Measurements from ENCODE around the gene ALS2CL.
A peak's percentile ranks its signal among the peaks of the same experiment; 100 is the strongest.

The ALS2CL gene

GRCh38 chr3:46655271-46655670, 38.2 kb downstream of the ALS2CL start:
- Histone ChIP-seq H3K9ac (ENCODE audit: low read length) (no peak overlapping the region), H3K27ac (ENCODE audit: low read length) (no peak overlapping the region), H3K27me3 (ENCODE audit: control insufficient read depth, insufficient read depth, low read length) (no peaks in the 10 kb centered on the region), H3K9me3 (ENCODE audit: control insufficient read depth, low read depth, low read length) (no peaks in the 10 kb centered on the region), H3K36me3 (ENCODE audit: control insufficient read depth, low read depth, low read length) (no peaks in the 10 kb centered on the region), H3K4me1 (ENCODE audit: control insufficient read depth, low read depth, low read length) (peaks cover 25% of the 10 kb centered on the region), H3K4me3 (ENCODE audit: low read length) (no peak overlapping the region)

GRCh38 chr3:46651084-46651483, 42.4 kb downstream of the ALS2CL start:
- Histone ChIP-seq H3K36me3 (ENCODE audit: control insufficient read depth, low read depth, low read length) (no peaks in the 10 kb centered on the region), H3K4me1 (ENCODE audit: control insufficient read depth, low read depth, low read length) (no peaks in the 10 kb centered on the region), H3K27me3 (ENCODE audit: control insufficient read depth, insufficient read depth, low read length) (no peaks in the 10 kb centered on the region)

GRCh38 chr3:46649436-46649835, 44.0 kb downstream of the ALS2CL start:
- H3K36me3 ChIP-seq (ENCODE audit: control insufficient read depth, low read depth, low read length) = no peaks in the 10 kb centered on the region
- H3K27ac ChIP-seq (ENCODE audit: low read length) = no peak overlapping the region
- no peak overlapping the region for H3K4me3 ChIP-seq (ENCODE audit: low read length)
- H3K9ac ChIP-seq (ENCODE audit: low read length) = no peak overlapping the region
- no peaks in the 10 kb centered on the region for H3K4me1 ChIP-seq (ENCODE audit: control insufficient read depth, low read depth, low read length)
- H3K9me3 ChIP-seq (ENCODE audit: control insufficient read depth, low read depth, low read length) = no peaks in the 10 kb centered on the region
- H3K27me3 ChIP-seq (ENCODE audit: control insufficient read depth, insufficient read depth, low read length) = no peaks in the 10 kb centered on the region

More at GRCh38 chr3:46651084-46651483, 42.4 kb downstream of the ALS2CL start:
- Histone ChIP-seq H3K4me3 (ENCODE audit: low read length) (no peak overlapping the region), H3K9me3 (ENCODE audit: control insufficient read depth, low read depth, low read length) (no peaks in the 10 kb centered on the region), H3K9ac (ENCODE audit: low read length) (no peak overlapping the region), H3K27ac (ENCODE audit: low read length) (no peak overlapping the region)

GRCh38 chr3:46648096-46648495, 45.4 kb downstream of the ALS2CL start:
- Histone ChIP-seq H3K36me3 (ENCODE audit: control insufficient read depth, low read depth, low read length) (no peaks in the 10 kb centered on the region), H3K4me1 (ENCODE audit: control insufficient read depth, low read depth, low read length) (no peaks in the 10 kb centered on the region), H3K27ac (ENCODE audit: low read length) (no peak overlapping the region), H3K9me3 (ENCODE audit: control insufficient read depth, low read depth, low read length) (no peaks in the 10 kb centered on the region), H3K27me3 (ENCODE audit: control insufficient read depth, insufficient read depth, low read length) (no peaks in the 10 kb centered on the region), H3K4me3 (ENCODE audit: low read length) (no peak overlapping the region), H3K9ac (ENCODE audit: low read length) (no peak overlapping the region)

GRCh38 chr3:46646700-46647099, 46.8 kb downstream of the ALS2CL start:
- Histone ChIP-seq H3K4me3 (ENCODE audit: low read length) (no peak overlapping the region), H3K36me3 (ENCODE audit: control insufficient read depth, low read depth, low read length) (no peaks in the 10 kb centered on the region), H3K27ac (ENCODE audit: low read length) (no peak overlapping the region), H3K9me3 (ENCODE audit: control insufficient read depth, low read depth, low read length) (no peaks in the 10 kb centered on the region), H3K4me1 (ENCODE audit: control insufficient read depth, low read depth, low read length) (no peaks in the 10 kb centered on the region), H3K9ac (ENCODE audit: low read length) (no peak overlapping the region), H3K27me3 (ENCODE audit: control insufficient read depth, insufficient read depth, low read length) (no peaks in the 10 kb centered on the region)

GRCh38 chr3:46643701-46644100, 49.8 kb downstream of the ALS2CL start:
- no peaks in the 10 kb centered on the region for H3K27me3 ChIP-seq (ENCODE audit: control insufficient read depth, insufficient read depth, low read length)
- H3K27ac ChIP-seq (ENCODE audit: low read length) = no peak overlapping the region
- no peaks in the 10 kb centered on the region for H3K4me1 ChIP-seq (ENCODE audit: control insufficient read depth, low read depth, low read length)
- H3K9me3 ChIP-seq (ENCODE audit: control insufficient read depth, low read depth, low read length) = no peaks in the 10 kb centered on the region
- H3K36me3 ChIP-seq (ENCODE audit: control insufficient read depth, low read depth, low read length) = no peaks in the 10 kb centered on the region
- H3K4me3 ChIP-seq (ENCODE audit: low read length) = no peak overlapping the region
- H3K9ac ChIP-seq (ENCODE audit: low read length) = no peak overlapping the region

- Histone ChIP-seq H3K27me3 (ENCODE audit: control insufficient read depth, insufficient read depth, low read length) (no peaks in the 10 kb centered on the region), H3K27ac (ENCODE audit: low read length) (no peak overlapping the region), H3K9ac (ENCODE audit: low read length) (no peak overlapping the region), H3K4me3 (ENCODE audit: low read length) (no peak overlapping the region), H3K9me3 (ENCODE audit: control insufficient read depth, low read depth, low read length) (no peaks in the 10 kb centered on the region), H3K4me1 (ENCODE audit: control insufficient read depth, low read depth, low read length) (no peaks in the 10 kb centered on the region), H3K36me3 (ENCODE audit: control insufficient read depth, low read depth, low read length) (no peaks in the 10 kb centered on the region)
These were observed 50.5 kb downstream of the ALS2CL start for GRCh38 chr3:46642971-46643370.

- Histone ChIP-seq H3K36me3 (ENCODE audit: control insufficient read depth, low read depth, low read length) (no peaks in the 10 kb centered on the region), H3K4me3 (ENCODE audit: low read length) (no peak overlapping the region), H3K27ac (ENCODE audit: low read length) (no peak overlapping the region), H3K27me3 (ENCODE audit: control insufficient read depth, insufficient read depth, low read length) (no peaks in the 10 kb centered on the region), H3K4me1 (ENCODE audit: control insufficient read depth, low read depth, low read length) (no peaks in the 10 kb centered on the region), H3K9me3 (ENCODE audit: control insufficient read depth, low read depth, low read length) (no peaks in the 10 kb centered on the region), H3K9ac (ENCODE audit: low read length) (no peak overlapping the region)
These were observed 52.6 kb downstream of the ALS2CL start for GRCh38 chr3:46640927-46641326.

- Histone ChIP-seq H3K4me3 (ENCODE audit: low read length) (no peak overlapping the region), H3K27me3 (ENCODE audit: control insufficient read depth, insufficient read depth, low read length) (no peaks in the 10 kb centered on the region), H3K9ac (ENCODE audit: low read length) (no peak overlapping the region), H3K36me3 (ENCODE audit: control insufficient read depth, low read depth, low read length) (no peaks in the 10 kb centered on the region), H3K4me1 (ENCODE audit: control insufficient read depth, low read depth, low read length) (no peaks in the 10 kb centered on the region), H3K9me3 (ENCODE audit: control insufficient read depth, low read depth, low read length) (no peaks in the 10 kb centered on the region), H3K27ac (ENCODE audit: low read length) (no peak overlapping the region)
These were observed 54.3 kb downstream of the ALS2CL start for GRCh38 chr3:46639221-46639620.

- no peaks in the 10 kb centered on the region for H3K4me1 ChIP-seq (ENCODE audit: control insufficient read depth, low read depth, low read length)
- H3K36me3 ChIP-seq (ENCODE audit: control insufficient read depth, low read depth, low read length) = no peaks in the 10 kb centered on the region
- no peaks in the 10 kb centered on the region for H3K27me3 ChIP-seq (ENCODE audit: control insufficient read depth, insufficient read depth, low read length)
- no peak overlapping the region for H3K9ac ChIP-seq (ENCODE audit: low read length)
- no peaks in the 10 kb centered on the region for H3K9me3 ChIP-seq (ENCODE audit: control insufficient read depth, low read depth, low read length)
- H3K4me3 ChIP-seq (ENCODE audit: low read length) = no peak overlapping the region
- no peak overlapping the region for H3K27ac ChIP-seq (ENCODE audit: low read length)
These were observed 58.6 kb downstream of the ALS2CL start for GRCh38 chr3:46634856-46635255.

GRCh38 chr3:46632792-46633191, 60.7 kb downstream of the ALS2CL start:
- peaks cover 17% of the 10 kb centered on the region for H3K4me1 ChIP-seq (ENCODE audit: control insufficient read depth, low read depth, low read length)
- no peak overlapping the region for H3K27ac ChIP-seq (ENCODE audit: low read length)
- H3K36me3 ChIP-seq (ENCODE audit: control insufficient read depth, low read depth, low read length) = no peaks in the 10 kb centered on the region
- H3K9me3 ChIP-seq (ENCODE audit: control insufficient read depth, low read depth, low read length) = no peaks in the 10 kb centered on the region
- no peak overlapping the region for H3K4me3 ChIP-seq (ENCODE audit: low read length)
- no peak overlapping the region for H3K9ac ChIP-seq (ENCODE audit: low read length)
- no peaks in the 10 kb centered on the region for H3K27me3 ChIP-seq (ENCODE audit: control insufficient read depth, insufficient read depth, low read length)

GRCh38 chr3:46629551-46630517, 63.6 kb downstream of the ALS2CL start:
- Histone ChIP-seq H3K4me3 (ENCODE audit: low read length) (peak overlapping the region; percentile 18), H3K27ac (ENCODE audit: low read length) (no peak overlapping the region), H3K4me1 (ENCODE audit: control insufficient read depth, low read depth, low read length) (peaks cover 21% of the 10 kb centered on the region), H3K9ac (ENCODE audit: low read length) (no peak overlapping the region), H3K9me3 (ENCODE audit: control insufficient read depth, low read depth, low read length) (no peaks in the 10 kb centered on the region), H3K27me3 (ENCODE audit: control insufficient read depth, insufficient read depth, low read length) (no peaks in the 10 kb centered on the region), H3K36me3 (ENCODE audit: control insufficient read depth, low read depth, low read length) (no peaks in the 10 kb centered on the region)

Data from iPS-18a (cell line).